Heart left ventricle (tissue), 16 donors: ENCODE measurements around the gene SLC39A12. TPM values are rescaled to one million over a fixed set of nuclear protein-coding genes. Genes with fewer than 3 reads are reported as not detected.
A peak's percentile ranks its signal among the peaks of the same experiment; 100 is the strongest.
"Not testable (repeated sequence)": the region's sequence is repeated elsewhere in the genome, so short reads cannot be mapped to it uniquely, and the experiment has no call there.

Experiments used
- ATAC-seq, 4 donors: fragments of 200-7000 bp; cut with Tn5 transposase; one replicate each; pipeline ENCODE4 v1.9.1; 2020 to 2022; ENCODE audit warnings: moderate library complexity in 4 of 4, mild to moderate bottlenecking in 3 of 4, moderate number of reproducible peaks in 1 of 4
- DNase-seq, 5 donors: peaks; one replicate each; pipeline ENCODE4 v3.0.0-alpha.2; 2020
- H3K27ac ChIP-seq, 12 donors: fragments of 200-600 bp; sonication (generic) in 4 of 12; one replicate each; pipeline versions ENCODE4 v1.5.0 to v1.8.0; 2016 to 2022; ENCODE audit warnings: mild to moderate bottlenecking in 2 of 12
- H3K27me3 ChIP-seq, 9 donors: fragments of 200-600 bp; sonication (generic) in 2 of 9; one replicate each; pipeline versions ENCODE4 v1.5.1 to v1.8.0; 2016 to 2022; ENCODE audit warnings: mild to moderate bottlenecking in 3 of 9
- H3K36me3 ChIP-seq, 9 donors: fragments of 200-600 bp; sonication (generic) in 2 of 9; one replicate each; pipeline versions ENCODE4 v1.5.0 to v1.8.0; 2018 to 2022; ENCODE audit warnings: mild to moderate bottlenecking in 2 of 9
- H3K4me1 ChIP-seq, 12 donors: fragments of 200-600 bp; sonication (generic) in 4 of 12; one replicate each; pipeline versions ENCODE4 v1.5.0 to v1.8.0; 2016 to 2022; ENCODE audit warnings: mild to moderate bottlenecking in 3 of 12
- H3K4me3 ChIP-seq, 12 donors: fragments of 200-600 bp; sonication (generic) in 4 of 12; one replicate each; pipeline versions ENCODE4 v1.5.0 to v1.8.0; 2017 to 2022; ENCODE audit warnings: mild to moderate bottlenecking in 9 of 12, moderate library complexity in 4 of 12
- H3K9me3 ChIP-seq, 12 donors: fragments of 200-600 bp; sonication (generic) in 4 of 12; one replicate each; pipeline versions ENCODE4 v1.5.0 to v1.8.0; 2016 to 2022; ENCODE audit warnings: mild to moderate bottlenecking in 1 of 12
- POLR2A ChIP-seq, 2 donors: fragments of 450-650 bp; IDR thresholded peaks; one replicate each; pipeline ENCODE4 v1.6.1; 2017; ENCODE audit warnings: antibody characterized with exemption in 2 of 2, mild to moderate bottlenecking in 2 of 2, moderate library complexity in 2 of 2
- WGBS, 4 donors: extraction: QIAGEN DNeasy Blood & Tissue Kit in 2 of 4; methylation state at CpG; one replicate each; pipeline versions ENCODE4 v1.1.5 to v1.1.7; 2013 to 2018; 5-methylcytosine and 5-hydroxymethylcytosine counted together
- intact Hi-C, 10 donors: fragments of 100-400 bp; cut with DNase I; formaldehyde crosslinking; loops; one replicate each; pipeline versions ENCODE4 v1.11.1 to v1.14.2; 2022
- polyA plus RNA-seq, 2 donors: library from polyadenylated mRNA; stranded (reverse); fragments of 200-250 nt; gene quantifications; one replicate each; pipeline ENCODE4 v1.2.3, GENCODE V29; 2013
- total RNA-seq, 9 donors: library from RNA; depleted of rRNA in 2 of 9; stranded (reverse); fragments of >200 nt in 2 of 9; fragmentation: NEBNext Ultra II Directional in 3 of 9; extraction: Animal tissue kit (Norgen Biotek cat#: 25700) in 3 of 9; gene quantifications; one replicate each; pipeline versions ENCODE4 v1.1.0 to v1.2.4, GENCODE V29; 2016 to 2023
- TF ChIP-seq, protein P1 (sequence below), 12 donors: fragments of 200-600 bp; sonication (generic) in 4 of 12; IDR thresholded peaks; one replicate each; pipeline versions ENCODE4 v1.5.0 to v1.8.0; 2018 to 2022; ENCODE audit warnings: antibody characterized with exemption in 12 of 12, mild to moderate bottlenecking in 5 of 12
- donor health status: ischemic (EF 13 %, LVEDD 7.1; RV severe dilation, severe dysfunction).
- donor health status: healthy with polysubstance abuse.
- donor health status: DM: no; HTN: yes; CAD: no.
- donor health status: DM: no; HTN: no; CAD: no.
- donor health status: ischemic (EF 25% LVEDD 6.9; RV normal size, moderate dysfunction).
- donor health status: ischemic (EF 25% LVEDD 5.7; RV mildly dilated, moderate dysfunction).
- donor health status: healthy.
- donor health status: DM: yes; HTN: yes; CAD: no.
- donor health status: ischemic (EF 35%, LVEDD 5.7; RV mildly dilated, moderate dysfunction).
- donor health status: nonischemic (EF 11% LVEDD 7.7; RV severe dilation, severe dysfunction).
- donor health status: DM: yes; HTN: yes; CAD: no.
- donor health status: PGD.
- donor health status: ischemic (EF 29% LVEDD 5.4; RV normal size, mild dysfunction).
- donor health status: nonischemic (EF 23%, LVEDD 6.1; RV moderate dilation, normal function).

Gene SLC39A12
- total and polyA plus RNA-seq, 11 donors: 0.08 to 0.27 TPM; not detected in 9

DNA sequence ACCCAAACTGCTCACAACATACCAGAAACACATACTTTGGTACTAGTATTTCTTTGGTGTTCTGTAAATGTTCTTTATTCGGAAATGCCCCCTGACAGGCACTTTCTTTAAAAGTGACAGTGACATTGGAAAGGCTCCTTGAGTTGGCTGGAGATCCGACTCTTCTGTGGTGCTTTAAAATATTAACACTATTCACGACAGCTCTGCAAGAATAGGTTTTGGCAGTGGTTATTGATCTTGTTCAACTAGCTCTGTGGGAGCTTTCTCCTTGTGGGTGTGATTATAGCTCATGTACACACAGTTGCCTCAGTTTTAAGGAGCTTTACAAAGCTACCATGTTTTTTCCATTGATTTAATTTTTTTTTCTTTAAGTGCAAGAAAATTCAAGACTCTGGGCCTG lies 30.3 kb upstream of the SLC39A12 start:
- no peak overlapping the region for H3K4me3 ChIP-seq
- H3K27ac ChIP-seq: no peak overlapping the region
- H3K4me1 ChIP-seq: peaks cover 0 to 15% (median 1%) of the 10 kb centered on the region in 12 donors
- no peak for ATAC-seq
- TF ChIP-seq, protein P1, sequence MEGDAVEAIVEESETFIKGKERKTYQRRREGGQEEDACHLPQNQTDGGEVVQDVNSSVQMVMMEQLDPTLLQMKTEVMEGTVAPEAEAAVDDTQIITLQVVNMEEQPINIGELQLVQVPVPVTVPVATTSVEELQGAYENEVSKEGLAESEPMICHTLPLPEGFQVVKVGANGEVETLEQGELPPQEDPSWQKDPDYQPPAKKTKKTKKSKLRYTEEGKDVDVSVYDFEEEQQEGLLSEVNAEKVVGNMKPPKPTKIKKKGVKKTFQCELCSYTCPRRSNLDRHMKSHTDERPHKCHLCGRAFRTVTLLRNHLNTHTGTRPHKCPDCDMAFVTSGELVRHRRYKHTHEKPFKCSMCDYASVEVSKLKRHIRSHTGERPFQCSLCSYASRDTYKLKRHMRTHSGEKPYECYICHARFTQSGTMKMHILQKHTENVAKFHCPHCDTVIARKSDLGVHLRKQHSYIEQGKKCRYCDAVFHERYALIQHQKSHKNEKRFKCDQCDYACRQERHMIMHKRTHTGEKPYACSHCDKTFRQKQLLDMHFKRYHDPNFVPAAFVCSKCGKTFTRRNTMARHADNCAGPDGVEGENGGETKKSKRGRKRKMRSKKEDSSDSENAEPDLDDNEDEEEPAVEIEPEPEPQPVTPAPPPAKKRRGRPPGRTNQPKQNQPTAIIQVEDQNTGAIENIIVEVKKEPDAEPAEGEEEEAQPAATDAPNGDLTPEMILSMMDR (IDR thresholded peaks at IDR 0.05): no peak
- no peak for TF ChIP-seq POLR2A (IDR thresholded peaks at IDR 0.05)
- WGBS, 4 donors: 29 to 52% (median 44%) methylated on average over 3 of the region's 3 CpGs
- H3K27me3 ChIP-seq: no peaks in the 10 kb centered on the region
- DNase-seq: no peak
- no peaks in the 10 kb centered on the region for H3K36me3 ChIP-seq
- peaks cover 0 to 6% (median 0%) of the 10 kb centered on the region in 12 donors for H3K9me3 ChIP-seq
- intact Hi-C loops: no loop called here

DNA sequence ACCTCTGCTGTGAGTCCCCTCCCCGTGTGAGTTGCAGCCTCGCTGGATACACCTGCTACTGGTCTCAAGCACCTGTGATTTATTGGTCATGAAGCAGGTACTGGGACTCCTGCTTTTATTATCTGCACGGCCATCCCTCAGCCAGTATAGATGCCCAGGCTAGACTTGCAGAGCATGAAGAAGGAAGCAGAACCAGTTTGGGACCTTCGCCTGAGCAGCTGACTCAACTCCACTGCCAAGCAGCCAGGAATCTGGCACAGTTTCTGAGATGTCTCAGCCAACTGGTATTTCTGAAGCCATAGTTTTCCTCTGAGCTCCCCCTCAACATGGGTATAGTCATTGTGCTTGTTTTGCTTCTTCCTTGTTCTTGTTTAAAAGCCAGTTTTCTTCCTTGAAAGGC lies 28.0 kb upstream of the SLC39A12 start:
- Histone ChIP-seq H3K4me3 (no peak overlapping the region), H3K4me1 (peaks cover 0 to 15% (median 1%) of the 10 kb centered on the region in 12 donors), H3K27ac (peak overlapping the region in 2 of 12 donors; percentile 14 to 39), H3K9me3 (peaks cover 0 to 6% (median 0%) of the 10 kb centered on the region in 12 donors), H3K36me3 (no peaks in the 10 kb centered on the region), H3K27me3 (no peaks in the 10 kb centered on the region)
- ATAC-seq (peak in 1 of 4 donors; percentile 58), DNase-seq (peak in 1 of 5 donors; percentile 22)
- 48 to 64% (median 50%) methylated on average over 3 to 4 of the region's 4 CpGs for WGBS, 4 donors
- no peak for TF ChIP-seq POLR2A (IDR thresholded peaks at IDR 0.05)
- TF ChIP-seq, protein P1 (IDR thresholded peaks at IDR 0.05): no peak
- intact Hi-C loops: loop anchor here in 1 of 10 donors (2.0 kb wide), 1 partner anchor 17 kb away; no protein-coding TSS in a partner anchor

DNA sequence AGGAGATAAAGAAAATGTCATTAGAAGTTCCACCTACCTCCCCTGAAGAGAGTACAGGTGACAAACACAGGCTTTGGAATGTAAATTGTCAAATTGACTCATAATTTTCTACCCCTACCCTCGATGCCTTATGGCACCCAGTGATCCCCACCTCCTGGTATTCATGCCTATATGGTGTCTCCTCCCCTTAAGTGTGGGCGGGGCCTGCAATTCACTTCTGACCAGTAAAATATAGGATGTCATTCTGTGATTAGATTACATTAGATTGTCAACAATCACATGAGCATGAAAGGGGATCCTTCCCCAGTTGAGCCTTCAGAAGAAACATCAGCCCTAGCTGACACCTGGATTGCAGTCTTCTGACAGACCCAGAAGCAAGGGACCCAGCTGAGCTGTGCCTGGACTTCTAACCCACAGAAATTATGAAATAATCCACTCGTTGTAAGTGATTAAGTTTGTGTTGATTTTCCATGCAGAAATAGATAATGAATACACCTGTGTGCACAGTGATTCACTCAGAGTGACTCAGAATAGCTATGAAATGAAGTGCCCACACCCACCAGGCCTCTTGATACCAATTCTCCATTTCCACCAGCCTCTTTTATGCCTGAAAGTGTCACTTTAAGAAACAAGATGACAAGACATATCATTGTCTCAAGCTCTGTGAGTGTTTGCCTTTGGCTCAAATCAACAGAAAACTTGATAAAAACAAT lies 8.5 kb upstream of the SLC39A12 start:
- WGBS, 4 donors: 71 to 77% (median 72%) methylated on average over 3 of the region's 3 CpGs
- peaks cover 0 to 7% (median 0%) of the 10 kb centered on the region in 12 donors for H3K9me3 ChIP-seq
- TF ChIP-seq, protein P1 (IDR thresholded peaks at IDR 0.05): no peak
- no peak for TF ChIP-seq POLR2A (IDR thresholded peaks at IDR 0.05)
- intact Hi-C loops: no loop called here
- no peaks in the 10 kb centered on the region for H3K4me1 ChIP-seq
- DNase-seq (no peak), ATAC-seq (no peak)
- H3K4me3 ChIP-seq: no peak overlapping the region
- H3K36me3 ChIP-seq: no peaks in the 10 kb centered on the region
- H3K27ac ChIP-seq: no peak overlapping the region
- H3K27me3 ChIP-seq: no peaks in the 10 kb centered on the region

DNA sequence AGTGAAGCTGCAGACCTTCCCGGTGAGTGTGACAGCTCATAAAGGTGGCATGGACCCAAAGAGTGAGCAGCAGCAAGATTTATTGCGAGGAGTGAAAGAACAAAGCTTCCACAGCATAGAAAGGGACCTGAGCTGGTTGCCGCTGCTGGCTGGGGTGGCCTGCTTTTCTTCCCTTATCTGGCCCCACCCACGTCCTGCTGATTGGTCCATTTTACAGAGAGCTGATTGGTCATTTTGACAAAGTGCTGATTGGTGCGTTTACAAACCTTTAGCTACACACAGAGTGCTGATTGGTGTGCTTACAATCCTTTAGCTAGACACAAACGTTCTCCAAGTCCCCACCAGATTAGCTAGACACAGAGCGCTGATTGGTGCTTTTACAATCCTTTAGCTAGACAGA lies 1.4 kb upstream of the SLC39A12 start:
- H3K4me3 ChIP-seq, intact Hi-C loops, H3K9me3 ChIP-seq, DNase-seq, H3K4me1 ChIP-seq, H3K27me3 ChIP-seq, ATAC-seq, H3K27ac ChIP-seq, H3K36me3 ChIP-seq: not testable (repeated sequence)
- WGBS, 4 donors: 78 to 85% (median 82%) methylated on average over 6 to 7 of the region's 7 CpGs
